ENCODE results near the gene CLCN3. TPM values are rescaled to one million over a fixed set of nuclear protein-coding genes. Genes with fewer than 3 reads are reported as not detected.

The CLCN3 gene
- total RNA-seq, 1 donor from 2014 or later, result 19.6 TPM

DNA sequence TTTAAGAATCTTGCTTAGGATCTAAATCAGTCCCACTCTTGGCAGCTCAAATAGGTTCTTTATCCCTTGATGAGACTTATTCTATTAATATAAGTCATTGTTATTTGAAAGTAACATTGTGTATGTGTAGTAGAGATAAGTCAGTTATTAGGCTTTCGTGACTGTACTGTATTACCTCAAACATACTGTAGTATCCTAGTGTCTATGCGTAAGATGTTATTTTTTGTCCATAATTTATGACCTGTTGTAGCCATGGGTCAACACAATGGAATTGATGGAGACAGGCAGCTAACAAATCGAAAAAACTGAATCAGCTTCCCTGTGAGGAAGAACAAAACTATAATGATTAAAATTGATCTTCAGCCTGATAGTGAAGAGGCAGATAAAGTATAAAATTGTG is 41.8 kb downstream of the CLCN3 start:
- TF ChIP-seq CTCF (IDR thresholded peaks at IDR 0.05), result no peak
- no peak for TF ChIP-seq POLR2AphosphoS5 (IDR thresholded peaks at IDR 0.05; ENCODE audit: insufficient read depth in 1 of 2, low read depth in 1 of 2)
- no peak for TF ChIP-seq POLR2A (IDR thresholded peaks at IDR 0.05)
- Histone ChIP-seq H3K4me3 (no peak overlapping the region), H3K27me3 (no peaks in the 10 kb centered on the region), H3K36me3 (peaks cover 0 to 5% of the 10 kb centered on the region in 2 donors), H3K4me1 (peaks cover 35% of the 10 kb centered on the region), H3K27ac (no peak overlapping the region), H3K9me3 (no peaks in the 10 kb centered on the region)
- DNase-seq (ENCODE audit: extremely low spot score in 2 of 2), result no peak
- intact Hi-C loops (cut with DNase I), result no loop called here

GRCh38 chr4:169663402-169663801 is 43.0 kb downstream of the CLCN3 start:
- TF ChIP-seq CTCF (IDR thresholded peaks at IDR 0.05), result no peak
- TF ChIP-seq POLR2A (IDR thresholded peaks at IDR 0.05), result no peak
- TF ChIP-seq POLR2AphosphoS5 (IDR thresholded peaks at IDR 0.05; ENCODE audit: insufficient read depth in 1 of 2, low read depth in 1 of 2), result no peak
- DNase-seq (ENCODE audit: extremely low spot score in 2 of 2), result no peak
- Histone ChIP-seq H3K9me3 (no peaks in the 10 kb centered on the region), H3K36me3 (peaks cover 0 to 5% of the 10 kb centered on the region in 2 donors), H3K4me3 (no peak overlapping the region), H3K27ac (no peak overlapping the region), H3K4me1 (peaks cover 33% of the 10 kb centered on the region), H3K27me3 (no peaks in the 10 kb centered on the region)
- intact Hi-C loops (cut with DNase I), result no loop called here

GRCh38 chr4:169663831-169664230 is 43.5 kb downstream of the CLCN3 start:
- H3K4me1 ChIP-seq, result peaks cover 29% of the 10 kb centered on the region

DNA sequence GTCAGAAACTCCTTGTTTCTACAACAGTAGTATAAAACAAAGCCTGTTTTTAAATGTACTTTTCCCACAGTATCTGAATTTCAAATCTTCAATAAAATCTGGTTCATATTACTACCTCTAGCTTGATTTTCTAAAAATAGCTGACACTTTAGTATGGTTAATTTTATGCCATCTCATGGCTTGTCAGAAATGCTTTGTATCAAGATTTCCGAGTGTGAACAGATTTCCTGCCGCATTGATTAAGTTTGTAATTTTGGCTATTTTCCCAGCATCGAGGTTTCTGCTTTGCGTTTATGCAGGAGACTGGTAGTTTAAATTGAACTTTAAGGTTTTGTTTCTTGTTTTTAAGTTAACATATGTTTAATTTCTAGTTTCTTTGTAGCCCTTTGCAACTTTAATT is 44.2 kb downstream of the CLCN3 start:
- Histone ChIP-seq H3K36me3 (peaks cover 0 to 5% of the 10 kb centered on the region in 2 donors), H3K4me3 (no peak overlapping the region), H3K4me1 (peaks cover 24% of the 10 kb centered on the region), H3K27me3 (no peaks in the 10 kb centered on the region), H3K27ac (no peak overlapping the region), H3K9me3 (no peaks in the 10 kb centered on the region)
- TF ChIP-seq CTCF (IDR thresholded peaks at IDR 0.05) (no peak), POLR2A (IDR thresholded peaks at IDR 0.05) (no peak), POLR2AphosphoS5 (IDR thresholded peaks at IDR 0.05; ENCODE audit: insufficient read depth in 1 of 2, low read depth in 1 of 2) (no peak)
- intact Hi-C loops (cut with DNase I), result no loop called here
- DNase-seq (ENCODE audit: extremely low spot score in 2 of 2), result no peak

More at GRCh38 chr4:169663831-169664230, 43.5 kb downstream of the CLCN3 start:
- Histone ChIP-seq H3K9me3 (no peaks in the 10 kb centered on the region), H3K36me3 (peaks cover 0 to 5% of the 10 kb centered on the region in 2 donors), H3K4me3 (no peak overlapping the region), H3K27me3 (no peaks in the 10 kb centered on the region), H3K27ac (no peak overlapping the region)
- intact Hi-C loops (cut with DNase I), result no loop called here
- TF ChIP-seq POLR2AphosphoS5 (IDR thresholded peaks at IDR 0.05; ENCODE audit: insufficient read depth in 1 of 2, low read depth in 1 of 2) (no peak), CTCF (IDR thresholded peaks at IDR 0.05) (no peak), POLR2A (IDR thresholded peaks at IDR 0.05) (no peak)
- no peak for DNase-seq (ENCODE audit: extremely low spot score in 2 of 2)

- Histone ChIP-seq H3K4me1 (peaks cover 24% of the 10 kb centered on the region), H3K9me3 (no peaks in the 10 kb centered on the region), H3K4me3 (no peak overlapping the region), H3K27ac (no peak overlapping the region), H3K36me3 (peaks cover 0 to 5% of the 10 kb centered on the region in 2 donors), H3K27me3 (no peaks in the 10 kb centered on the region)
- no peak for TF ChIP-seq CTCF (IDR thresholded peaks at IDR 0.05)
- no peak for DNase-seq (ENCODE audit: extremely low spot score in 2 of 2)
- intact Hi-C loops (cut with DNase I), result no loop called here
Measured at GRCh38 chr4:169665046-169665737, 44.8 kb downstream of the CLCN3 start.

Data from vagina (tissue), 2 donors.